Mesendoderm (in vitro differentiated cells): Measurements from ENCODE around the gene MBNL1.

ENCODE experiments used
- DNase-seq: peaks from one replicate; pipeline ENCODE4 v3.0.0; 2013
- H2AK5ac ChIP-seq: 2 replicates; pipeline ENCODE4 v1.6.1; 2013; ENCODE audit warnings: low read length, inconsistent platforms
- H2BK120ac ChIP-seq: 2 replicates; pipeline ENCODE4 v1.6.1; 2013; ENCODE audit warnings: low read depth, mild to moderate bottlenecking, low read length, moderate library complexity, mixed read lengths
- H2BK15ac ChIP-seq: replicated peaks from 2 replicates; pipeline ENCODE4 v1.6.1; 2013; ENCODE audit warnings: low read depth, mild to moderate bottlenecking, moderate library complexity
- H2BK5ac ChIP-seq: 2 replicates; pipeline ENCODE4 v1.6.1; 2013; ENCODE audit warnings: low read length, inconsistent platforms
- H3K18ac ChIP-seq: 2 replicates; pipeline ENCODE4 v1.6.1; 2013; ENCODE audit warnings: mild to moderate bottlenecking, low read length, mixed read lengths
- H3K23ac ChIP-seq: one replicate; pipeline ENCODE4 v1.6.1; 2013; ENCODE audit warnings: low read length
- H3K27ac ChIP-seq: 2 replicates; pipeline ENCODE4 v1.5.1; 2013; ENCODE audit warnings: low read depth, mild to moderate bottlenecking, inconsistent platforms, low read length, moderate library complexity
- H3K27me3 ChIP-seq: 2 replicates; pipeline ENCODE4 v1.6.1; 2013; ENCODE audit warnings: low read length, control low read depth, mild to moderate bottlenecking, inconsistent platforms; ENCODE audit not compliant: insufficient read depth, poor library complexity
- H3K36me3 ChIP-seq: 2 replicates; pipeline ENCODE4 v1.6.1; 2013; ENCODE audit warnings: low read length, inconsistent platforms; ENCODE audit not compliant: control insufficient read depth, insufficient read depth
- H3K4ac ChIP-seq: one replicate; pipeline ENCODE4 v1.6.1; 2013; ENCODE audit warnings: low read depth, mild to moderate bottlenecking, low read length, moderate library complexity
- H3K4me1 ChIP-seq: 2 replicates; pipeline ENCODE4 v1.6.1; 2013; ENCODE audit warnings: low read depth, low read length, inconsistent platforms; ENCODE audit not compliant: control insufficient read depth
- H3K4me2 ChIP-seq: 2 replicates; pipeline ENCODE4 v1.6.1; 2013; ENCODE audit warnings: low read length
- H3K4me3 ChIP-seq: 2 replicates; pipeline ENCODE4 v1.5.1; 2013; ENCODE audit warnings: mild to moderate bottlenecking, low read length
- H3K56ac ChIP-seq: one replicate; pipeline ENCODE4 v1.6.1; 2013; ENCODE audit warnings: low read length
- H3K79me1 ChIP-seq: 2 replicates; pipeline ENCODE4 v1.6.1; 2013; ENCODE audit warnings: low read length, inconsistent platforms
- H3K79me2 ChIP-seq: 2 replicates; pipeline ENCODE4 v1.6.1; 2013; ENCODE audit warnings: mild to moderate bottlenecking, low read length; ENCODE audit not compliant: control insufficient read depth, insufficient read depth
- H3K9ac ChIP-seq: 2 replicates; pipeline ENCODE4 v1.6.1; 2013; ENCODE audit warnings: low read length, inconsistent platforms
- H4K5ac ChIP-seq: one replicate; pipeline ENCODE4 v1.6.1; 2013; ENCODE audit warnings: low read length
- H4K8ac ChIP-seq: one replicate; pipeline ENCODE4 v1.6.1; 2013; ENCODE audit warnings: low read depth, mild to moderate bottlenecking, control low read depth, low read length, moderate library complexity
- WGBS: extraction: QIAGEN DNeasy Blood & Tissue Kit; methylation state at CpG from one replicate; pipeline ENCODE4 v1.1.7; 2013; ENCODE audit warnings: low lambda C conversion rate, missing lambda C conversion rate; ENCODE audit not compliant: insufficient coverage; ENCODE audit errors: extremely low coverage; 5-methylcytosine and 5-hydroxymethylcytosine counted together

The MBNL1 gene

DNA sequence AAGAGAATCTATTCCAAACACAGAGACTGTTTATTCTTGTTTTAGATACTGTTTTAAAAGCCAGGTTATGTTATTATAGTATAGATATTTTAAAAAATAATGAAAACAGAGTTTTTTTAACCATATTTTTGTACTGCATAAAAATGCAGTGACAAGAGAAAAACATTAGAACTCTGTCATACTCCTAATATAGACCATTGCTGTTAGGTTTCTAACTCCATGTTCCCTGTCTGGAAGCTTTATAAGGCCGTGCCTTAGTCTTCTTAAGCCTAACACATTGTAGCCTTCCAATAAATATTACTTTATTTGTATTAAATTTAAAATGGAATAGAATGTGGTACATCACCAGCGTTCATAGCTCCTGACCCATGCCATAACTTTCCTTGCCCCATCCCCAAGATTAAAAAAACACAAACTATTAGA, 53.2 kb downstream of the MBNL1 start:
- no peak overlapping the region for H2BK5ac ChIP-seq
- no peak overlapping the region for H3K27ac ChIP-seq
- no peak overlapping the region for H2AK5ac ChIP-seq
- H2BK15ac ChIP-seq = no peak overlapping the region
- H3K4me1 ChIP-seq = no peaks in the 10 kb centered on the region
- no peak overlapping the region for H3K18ac ChIP-seq
- H3K79me2 ChIP-seq = no peaks in the 10 kb centered on the region
- no CpG with 5 or more reads among the region's 2 CpGs for WGBS
- no peak for DNase-seq
- no peak overlapping the region for H4K8ac ChIP-seq
- H3K4ac ChIP-seq = no peak overlapping the region
- H2BK120ac ChIP-seq = no peak overlapping the region
- no peaks in the 10 kb centered on the region for H3K36me3 ChIP-seq
- no peak overlapping the region for H3K4me2 ChIP-seq
- H3K4me3 ChIP-seq = no peak overlapping the region
- H3K79me1 ChIP-seq = no peaks in the 10 kb centered on the region
- H3K56ac ChIP-seq = no peak overlapping the region
- no peaks in the 10 kb centered on the region for H3K27me3 ChIP-seq
- no peak overlapping the region for H4K5ac ChIP-seq
- H3K23ac ChIP-seq = no peak overlapping the region
- no peak overlapping the region for H3K9ac ChIP-seq

DNA sequence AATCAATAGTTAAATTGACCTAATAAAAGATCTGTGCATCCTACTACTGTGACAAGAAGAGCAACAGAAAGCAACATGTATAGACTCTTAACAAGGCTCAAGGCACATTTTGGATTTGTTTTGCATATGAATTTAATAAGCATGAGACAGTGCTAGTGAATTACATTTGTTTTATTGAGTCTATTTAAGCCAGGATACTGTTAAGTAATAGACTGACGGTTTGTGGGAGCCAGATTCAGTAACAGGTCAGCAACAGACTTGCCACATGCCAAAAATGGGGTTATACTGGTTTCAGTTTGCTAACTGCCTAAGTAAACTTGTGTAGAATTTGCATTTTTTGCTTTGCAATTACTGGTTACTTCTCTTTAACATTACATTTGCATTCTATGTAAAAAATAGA, 54.0 kb downstream of the MBNL1 start:
- H3K18ac ChIP-seq = no peak overlapping the region
- H3K4me1 ChIP-seq = no peaks in the 10 kb centered on the region
- no peak for DNase-seq
- no peak overlapping the region for H4K8ac ChIP-seq
- no peaks in the 10 kb centered on the region for H3K36me3 ChIP-seq
- H3K79me1 ChIP-seq = no peaks in the 10 kb centered on the region
- H2BK15ac ChIP-seq = no peak overlapping the region
- H2BK120ac ChIP-seq = no peak overlapping the region
- H3K4me3 ChIP-seq = no peak overlapping the region
- H3K27me3 ChIP-seq = no peaks in the 10 kb centered on the region
- no peak overlapping the region for H3K4me2 ChIP-seq
- WGBS = no CpG with 5 or more reads among the region's 1 CpG
- no peak overlapping the region for H2BK5ac ChIP-seq
- no peak overlapping the region for H3K23ac ChIP-seq
- no peak overlapping the region for H3K9ac ChIP-seq
- H3K56ac ChIP-seq = no peak overlapping the region
- no peaks in the 10 kb centered on the region for H3K79me2 ChIP-seq
- H3K27ac ChIP-seq = no peak overlapping the region
- no peak overlapping the region for H2AK5ac ChIP-seq
- H3K4ac ChIP-seq = no peak overlapping the region
- no peak overlapping the region for H4K5ac ChIP-seq

DNA sequence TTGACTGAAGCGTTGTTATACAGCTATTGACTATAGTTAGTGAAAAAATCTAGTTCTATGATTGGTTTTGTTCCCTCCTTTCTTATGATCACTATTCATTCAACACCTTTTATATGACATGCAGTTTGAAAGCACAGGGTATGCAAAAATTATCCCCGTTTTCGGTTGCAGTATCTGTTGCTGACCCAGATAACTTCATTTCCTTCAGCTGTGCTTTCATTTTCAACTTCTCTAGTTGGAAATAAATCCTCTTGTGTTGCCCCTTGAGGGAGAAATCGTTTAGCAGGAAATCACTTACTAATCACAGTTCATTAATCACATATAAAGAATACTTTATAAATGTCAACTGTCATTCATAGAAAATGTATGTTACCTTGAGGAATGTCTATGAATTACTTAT, 55.1 kb downstream of the MBNL1 start:
- Histone ChIP-seq H3K18ac (no peak overlapping the region), H3K9ac (no peak overlapping the region), H3K27ac (no peak overlapping the region), H2BK15ac (no peak overlapping the region), H4K5ac (no peak overlapping the region), H3K79me2 (no peaks in the 10 kb centered on the region), H3K4me2 (no peak overlapping the region), H4K8ac (no peak overlapping the region), H3K56ac (no peak overlapping the region), H3K23ac (no peak overlapping the region), H2AK5ac (no peak overlapping the region), H2BK5ac (no peak overlapping the region), H3K4ac (no peak overlapping the region), H3K4me3 (no peak overlapping the region), H2BK120ac (no peak overlapping the region), H3K4me1 (no peaks in the 10 kb centered on the region), H3K36me3 (no peaks in the 10 kb centered on the region), H3K79me1 (no peaks in the 10 kb centered on the region), H3K27me3 (no peaks in the 10 kb centered on the region)
- WGBS = no CpG with 5 or more reads among the region's 4 CpGs
- no peak for DNase-seq

- H3K4me3 ChIP-seq = no peak overlapping the region
- H3K27me3 ChIP-seq = no peaks in the 10 kb centered on the region
- no peaks in the 10 kb centered on the region for H3K79me1 ChIP-seq
- DNase-seq = no peak
- no peak overlapping the region for H4K5ac ChIP-seq
- H2BK5ac ChIP-seq = no peak overlapping the region
- WGBS = no CpG with 5 or more reads among the region's 2 CpGs
- no peak overlapping the region for H3K56ac ChIP-seq
- H3K4ac ChIP-seq = no peak overlapping the region
- no peak overlapping the region for H4K8ac ChIP-seq
- H3K4me1 ChIP-seq = no peaks in the 10 kb centered on the region
- no peak overlapping the region for H3K18ac ChIP-seq
- H3K4me2 ChIP-seq = no peak overlapping the region
- H2BK15ac ChIP-seq = no peak overlapping the region
- H3K27ac ChIP-seq = no peak overlapping the region
- H3K23ac ChIP-seq = no peak overlapping the region
- no peaks in the 10 kb centered on the region for H3K79me2 ChIP-seq
- H3K36me3 ChIP-seq = no peaks in the 10 kb centered on the region
- H3K9ac ChIP-seq = no peak overlapping the region
- no peak overlapping the region for H2AK5ac ChIP-seq
- no peak overlapping the region for H2BK120ac ChIP-seq
These were observed 56.4 kb downstream of the MBNL1 start for GRCh38 chr3:152325136-152325535.

DNA sequence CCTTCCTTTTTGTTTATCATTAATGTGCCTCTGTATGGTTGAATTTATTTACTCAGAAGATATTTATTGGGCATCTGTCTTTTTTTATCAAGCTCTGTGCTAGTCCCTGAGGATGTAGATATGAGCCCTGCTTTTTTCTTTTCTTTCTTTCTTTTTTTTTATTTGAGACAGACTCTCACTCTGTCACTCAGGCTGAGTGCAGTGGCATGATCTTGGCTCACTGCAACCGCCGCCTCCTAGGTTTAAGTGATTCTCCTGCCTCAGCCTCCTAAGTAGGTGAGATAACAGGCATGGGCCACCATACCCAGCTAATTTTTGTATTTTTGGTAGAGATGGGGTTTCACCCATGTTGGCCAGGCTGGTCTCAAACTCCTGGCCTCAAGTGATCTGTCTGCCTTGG, 58.5 kb downstream of the MBNL1 start:
- DNase-seq = no peak
- WGBS = no CpG with 5 or more reads among the region's 2 CpGs
- H3K27ac ChIP-seq = no peak overlapping the region

DNA sequence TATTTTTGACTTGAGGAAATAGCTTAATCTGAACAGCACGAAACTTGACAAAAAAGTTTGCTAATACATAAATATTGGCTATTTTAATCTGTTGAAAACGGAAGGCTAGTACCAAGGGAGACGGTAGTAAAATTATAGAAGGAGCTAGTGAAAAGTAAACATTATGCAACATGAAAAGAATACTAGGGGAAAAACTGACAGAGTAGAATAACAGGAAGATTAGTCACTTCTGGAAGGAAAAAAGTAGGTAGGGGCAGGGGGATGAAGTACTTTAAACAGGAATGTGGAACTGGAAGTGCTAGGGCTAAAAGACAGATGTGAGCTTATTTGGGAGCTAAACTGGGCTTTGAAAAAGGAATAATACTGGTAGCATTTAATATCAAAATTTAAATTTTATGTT, 60.1 kb downstream of the MBNL1 start:
- Histone ChIP-seq H3K36me3 (no peaks in the 10 kb centered on the region), H3K56ac (no peak overlapping the region), H3K4me2 (no peak overlapping the region), H2AK5ac (no peak overlapping the region), H3K23ac (no peak overlapping the region), H3K27me3 (no peaks in the 10 kb centered on the region), H2BK120ac (no peak overlapping the region), H3K27ac (no peak overlapping the region), H2BK15ac (no peak overlapping the region), H4K8ac (no peak overlapping the region), H3K4ac (no peak overlapping the region), H2BK5ac (no peak overlapping the region), H3K79me2 (no peaks in the 10 kb centered on the region), H3K18ac (no peak overlapping the region), H4K5ac (no peak overlapping the region), H3K4me1 (no peaks in the 10 kb centered on the region), H3K9ac (no peak overlapping the region), H3K4me3 (no peak overlapping the region), H3K79me1 (no peaks in the 10 kb centered on the region)
- no CpG with 5 or more reads among the region's 3 CpGs for WGBS
- DNase-seq = peak; percentile 84

More for the DNA sequence above, 58.5 kb downstream of the MBNL1 start:
- no peak overlapping the region for H2BK120ac ChIP-seq
- no peaks in the 10 kb centered on the region for H3K27me3 ChIP-seq
- H4K5ac ChIP-seq = no peak overlapping the region
- no peaks in the 10 kb centered on the region for H3K79me2 ChIP-seq
- no peak overlapping the region for H2AK5ac ChIP-seq
- H2BK15ac ChIP-seq = no peak overlapping the region
- H3K4me1 ChIP-seq = no peaks in the 10 kb centered on the region
- no peak overlapping the region for H3K9ac ChIP-seq
- H3K23ac ChIP-seq = no peak overlapping the region
- H3K56ac ChIP-seq = no peak overlapping the region
- no peak overlapping the region for H4K8ac ChIP-seq
- no peaks in the 10 kb centered on the region for H3K36me3 ChIP-seq
- H3K79me1 ChIP-seq = no peaks in the 10 kb centered on the region
- no peak overlapping the region for H3K4ac ChIP-seq
- H3K4me3 ChIP-seq = no peak overlapping the region
- no peak overlapping the region for H3K18ac ChIP-seq
- H3K4me2 ChIP-seq = no peak overlapping the region
- H2BK5ac ChIP-seq = no peak overlapping the region
